Endothelial cell of umbilical vein (primary cell): ENCODE data around the gene SPG11.

ENCODE experiments used
- EZH2 ChIP-seq: IDR thresholded peaks from 2 replicates; pipeline ENCODE4 v1.6.1; 2012; ENCODE audit warnings: borderline replicate concordance, low read depth, mild to moderate bottlenecking, moderate library complexity, low read length, inconsistent platforms; ENCODE audit not compliant: severe bottlenecking
- FOS ChIP-seq: IDR thresholded peaks from 2 replicates; pipeline ENCODE4 v1.6.1; 2011; ENCODE audit warnings: mild to moderate bottlenecking, low read length, moderate library complexity, borderline replicate concordance; ENCODE audit not compliant: insufficient read depth
- GATA2 ChIP-seq: IDR thresholded peaks from 2 replicates; pipeline ENCODE4 v1.7.0; 2011; ENCODE audit warnings: low read depth, mild to moderate bottlenecking, moderate library complexity, mixed read lengths, low read length; ENCODE audit not compliant: insufficient read length, insufficient read depth
- JUN ChIP-seq: IDR thresholded peaks from 2 replicates; pipeline ENCODE4 v1.6.1; 2011; ENCODE audit warnings: borderline replicate concordance, low read depth; ENCODE audit not compliant: insufficient read length, insufficient read depth
- MYC ChIP-seq: IDR thresholded peaks from one replicate; pipeline ENCODE4 v1.6.1; 2011; ENCODE audit warnings: mild to moderate bottlenecking, low read depth, low read length
- POLR2A ChIP-seq: IDR thresholded peaks from 2 replicates; pipeline ENCODE4 v1.6.1; 2012; ENCODE audit warnings: low read depth, mild to moderate bottlenecking, control low read depth, low read length
- POLR2AphosphoS5 ChIP-seq: IDR thresholded peaks from 2 replicates; pipeline ENCODE4 v1.6.1; 2012; ENCODE audit warnings: low read depth, mild to moderate bottlenecking, control low read depth, low read length, moderate library complexity; ENCODE audit not compliant: insufficient read depth
- TF ChIP-seq, protein P1 (sequence below), 2 donors: IDR thresholded peaks; 1 replicate in 1 of 2; 2 replicates in 1 of 2; pipeline ENCODE4 v1.5.1; 2011; ENCODE audit warnings: low read length in 2 of 2, mild to moderate bottlenecking in 2 of 2, moderate library complexity in 2 of 2, control low read depth in 1 of 2, inconsistent platforms in 1 of 2, low read depth in 1 of 2; ENCODE audit not compliant: insufficient read depth in 1 of 2; ENCODE audit errors: extremely low read depth in 1 of 2
- TF ChIP-seq, protein P2 (sequence below): IDR thresholded peaks from 2 replicates; pipeline ENCODE4 v1.6.1; 2011; ENCODE audit not compliant: insufficient read depth, insufficient read length

DNA sequence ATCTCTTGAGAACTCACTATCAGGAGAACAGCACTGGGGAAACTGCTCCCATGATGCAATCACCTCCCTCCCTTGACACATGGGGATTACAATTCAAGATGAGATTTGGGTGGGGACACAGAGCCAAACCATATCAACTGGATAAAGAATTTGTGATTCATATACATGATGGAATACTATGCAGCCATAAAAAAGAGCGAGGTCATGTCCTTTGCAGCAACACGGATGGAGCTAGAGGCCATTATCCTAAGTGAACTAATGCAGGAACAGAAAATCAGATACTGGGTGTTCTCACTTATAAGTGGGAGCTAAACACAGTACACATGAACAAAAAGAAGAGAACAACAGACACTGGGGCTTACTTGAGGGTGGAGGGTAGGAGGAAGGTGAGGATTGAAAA lies 17.0 kb downstream of the SPG11 start:
- TF ChIP-seq, protein P1, sequence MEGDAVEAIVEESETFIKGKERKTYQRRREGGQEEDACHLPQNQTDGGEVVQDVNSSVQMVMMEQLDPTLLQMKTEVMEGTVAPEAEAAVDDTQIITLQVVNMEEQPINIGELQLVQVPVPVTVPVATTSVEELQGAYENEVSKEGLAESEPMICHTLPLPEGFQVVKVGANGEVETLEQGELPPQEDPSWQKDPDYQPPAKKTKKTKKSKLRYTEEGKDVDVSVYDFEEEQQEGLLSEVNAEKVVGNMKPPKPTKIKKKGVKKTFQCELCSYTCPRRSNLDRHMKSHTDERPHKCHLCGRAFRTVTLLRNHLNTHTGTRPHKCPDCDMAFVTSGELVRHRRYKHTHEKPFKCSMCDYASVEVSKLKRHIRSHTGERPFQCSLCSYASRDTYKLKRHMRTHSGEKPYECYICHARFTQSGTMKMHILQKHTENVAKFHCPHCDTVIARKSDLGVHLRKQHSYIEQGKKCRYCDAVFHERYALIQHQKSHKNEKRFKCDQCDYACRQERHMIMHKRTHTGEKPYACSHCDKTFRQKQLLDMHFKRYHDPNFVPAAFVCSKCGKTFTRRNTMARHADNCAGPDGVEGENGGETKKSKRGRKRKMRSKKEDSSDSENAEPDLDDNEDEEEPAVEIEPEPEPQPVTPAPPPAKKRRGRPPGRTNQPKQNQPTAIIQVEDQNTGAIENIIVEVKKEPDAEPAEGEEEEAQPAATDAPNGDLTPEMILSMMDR (IDR thresholded peaks at IDR 0.05; ENCODE audit: extremely low read depth in 1 of 2, insufficient read depth in 1 of 2, low read depth in 1 of 2, low read length in 2 of 2): no peak
- TF ChIP-seq MYC: no peak
- TF ChIP-seq POLR2A: no peak
- no peak for TF ChIP-seq POLR2AphosphoS5
- no peak for TF ChIP-seq FOS
- TF ChIP-seq EZH2: no peak
- TF ChIP-seq GATA2: no peak
- TF ChIP-seq JUN: no peak
- TF ChIP-seq, protein P2, sequence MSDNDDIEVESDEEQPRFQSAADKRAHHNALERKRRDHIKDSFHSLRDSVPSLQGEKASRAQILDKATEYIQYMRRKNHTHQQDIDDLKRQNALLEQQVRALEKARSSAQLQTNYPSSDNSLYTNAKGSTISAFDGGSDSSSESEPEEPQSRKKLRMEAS: no peak
